Endodermal cell (in vitro differentiated cells): Measurements from ENCODE around the gene UCHL3. TPM values are rescaled to one million over a fixed set of nuclear protein-coding genes. Genes with fewer than 3 reads are reported as not detected.

Source experiments
- DNase-seq: peaks from one replicate; pipeline ENCODE4 v3.0.0-alpha.2; 2017
- H3K27ac ChIP-seq: 2 replicates; pipeline ENCODE4 v1.5.1; 2013; ENCODE audit warnings: mild to moderate bottlenecking, low read depth, low read length, moderate library complexity
- H3K27me3 ChIP-seq: 2 replicates; pipeline ENCODE4 v1.6.1; 2013; ENCODE audit warnings: mild to moderate bottlenecking, low read length, moderate library complexity; ENCODE audit not compliant: insufficient read depth, control insufficient read depth, poor library complexity, severe bottlenecking
- H3K36me3 ChIP-seq: 2 replicates; pipeline ENCODE4 v1.7.0; 2013; ENCODE audit warnings: mild to moderate bottlenecking, low read length, moderate library complexity; ENCODE audit not compliant: control insufficient read depth, insufficient read depth
- H3K4me1 ChIP-seq: one replicate; pipeline ENCODE4 v1.7.0; 2013; ENCODE audit warnings: low read length; ENCODE audit not compliant: control insufficient read depth, insufficient read depth
- H3K4me3 ChIP-seq: 2 replicates; pipeline ENCODE4 v1.5.1; 2013; ENCODE audit warnings: mild to moderate bottlenecking, low read length, moderate library complexity
- H3K9ac ChIP-seq: 2 replicates; pipeline ENCODE4 v1.6.1; 2013; ENCODE audit warnings: mild to moderate bottlenecking, low read length, moderate library complexity; ENCODE audit not compliant: poor library complexity, severe bottlenecking; ENCODE audit errors: extremely low read depth
- H3K9me3 ChIP-seq: 2 replicates; pipeline ENCODE4 v1.6.1; 2013; ENCODE audit warnings: mild to moderate bottlenecking, low read length, moderate library complexity; ENCODE audit not compliant: control insufficient read depth
- H3K27ac Mint-ChIP-seq: 2 replicates; pipeline ENCODE4 v1.8.0; 2020; ENCODE audit warnings: mixed read lengths
- H3K27me3 Mint-ChIP-seq: 2 replicates; pipeline ENCODE4 v1.8.0; 2021; ENCODE audit warnings: mild to moderate bottlenecking, mixed read lengths; ENCODE audit not compliant: insufficient read depth
- H3K36me3 Mint-ChIP-seq: 2 replicates; pipeline ENCODE4 v1.8.0; 2020; ENCODE audit warnings: low read depth, mixed read lengths
- H3K4me1 Mint-ChIP-seq: 2 replicates; pipeline ENCODE4 v1.8.0; 2020; ENCODE audit warnings: mixed read lengths
- H3K4me3 Mint-ChIP-seq: 2 replicates; pipeline ENCODE4 v1.8.0; 2020; ENCODE audit warnings: mild to moderate bottlenecking, moderate library complexity, mixed read lengths
- H3K9me3 Mint-ChIP-seq: 2 replicates; pipeline ENCODE4 v1.8.0; 2020; ENCODE audit warnings: mild to moderate bottlenecking, mixed read lengths
- CTCF ChIP-seq: fragments of 200-600 bp; sonication (generic); conservative IDR thresholded peaks from 2 replicates; pipeline ENCODE4 v1.5.0; 2021; ENCODE audit warnings: antibody characterized with exemption, mild to moderate bottlenecking
- WGBS, 2 experiments: methylation state at CpG; one replicate each; pipeline versions ENCODE4 v1.1.5 to v1.1.7; 2013; ENCODE audit warnings: missing lambda C conversion rate in 2 of 2, mixed read lengths in 1 of 2; ENCODE audit not compliant: insufficient coverage in 1 of 2, insufficient read length in 1 of 2; 5-methylcytosine and 5-hydroxymethylcytosine counted together
- total RNA-seq, 2 donors: library from RNA; stranded (reverse); fragmentation: NEBNext Ultra II Directional in 1 of 2; extraction: Animal tissue kit (Norgen Biotek cat#: 25700) in 1 of 2; gene quantifications; 2 replicates in 1 of 2; 3 replicates in 1 of 2; pipeline ENCODE4 v1.2.1, GENCODE V29; 2021

The UCHL3 gene
- total RNA-seq, 2 donors from 2014 or later: 27.6 to 30.6 TPM

DNA sequence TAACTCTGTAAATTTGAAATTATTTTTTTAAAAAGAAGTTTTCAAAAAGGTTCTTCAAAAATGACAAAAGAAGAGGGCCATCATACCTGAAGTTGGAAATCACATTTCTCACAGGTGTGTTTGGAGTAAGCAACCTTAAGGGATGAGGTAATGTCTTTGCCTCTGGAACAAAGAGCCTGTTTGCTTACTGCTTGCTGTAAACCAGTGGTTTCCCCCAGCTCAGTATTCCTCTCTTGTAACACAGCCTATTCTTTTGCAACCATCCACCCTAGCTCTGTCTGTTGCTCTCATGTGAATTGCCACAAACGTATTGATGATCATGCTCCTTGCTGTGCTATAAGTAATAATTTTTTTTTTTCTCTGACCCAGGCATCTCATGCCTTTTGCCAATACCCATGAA lies 38.1 kb downstream of the UCHL3 start:
- TF ChIP-seq CTCF: no peak
- H3K4me1 Mint-ChIP-seq: peaks cover 11% of the 10 kb centered on the region
- Histone ChIP-seq H3K9ac (peak overlapping the region; percentile 27), H3K4me3 (no peak overlapping the region), H3K4me1 (no peaks in the 10 kb centered on the region), H3K9me3 (peaks cover 17% of the 10 kb centered on the region), H3K27me3 (no peaks in the 10 kb centered on the region), H3K27ac (no peak overlapping the region), H3K36me3 (peaks cover 16% of the 10 kb centered on the region)
- DNase-seq: peak; percentile 53
- peak overlapping the region; percentile 80 for H3K27ac Mint-ChIP-seq
- peaks cover 18% of the 10 kb centered on the region for H3K9me3 Mint-ChIP-seq
- no peak overlapping the region for H3K4me3 Mint-ChIP-seq
- 60% methylated on average over 1 of the region's 1 CpG; no CpG with 5 or more reads in 1 of the 2 experiments for WGBS, 2 experiments
- peaks cover 34% of the 10 kb centered on the region for H3K36me3 Mint-ChIP-seq
- H3K27me3 Mint-ChIP-seq: no peaks in the 10 kb centered on the region

GRCh38 chr13:75596657-75597182 lies 47.1 kb downstream of the UCHL3 start:
- Mint-ChIP-seq H3K4me1 (no peaks in the 10 kb centered on the region), H3K4me3 (no peak overlapping the region), H3K27me3 (no peaks in the 10 kb centered on the region), H3K27ac (no peak overlapping the region), H3K9me3 (no peaks in the 10 kb centered on the region), H3K36me3 (no peaks in the 10 kb centered on the region)
- TF ChIP-seq CTCF: no peak
- Histone ChIP-seq H3K27ac (no peak overlapping the region), H3K9me3 (no peaks in the 10 kb centered on the region), H3K36me3 (peaks cover under 1% of the 10 kb centered on the region), H3K27me3 (no peaks in the 10 kb centered on the region), H3K4me1 (no peaks in the 10 kb centered on the region), H3K9ac (no peak overlapping the region), H3K4me3 (no peak overlapping the region)
- 91 to 100% methylated on average over 1 of the region's 1 CpG for WGBS, 2 experiments
- no peak for DNase-seq

DNA sequence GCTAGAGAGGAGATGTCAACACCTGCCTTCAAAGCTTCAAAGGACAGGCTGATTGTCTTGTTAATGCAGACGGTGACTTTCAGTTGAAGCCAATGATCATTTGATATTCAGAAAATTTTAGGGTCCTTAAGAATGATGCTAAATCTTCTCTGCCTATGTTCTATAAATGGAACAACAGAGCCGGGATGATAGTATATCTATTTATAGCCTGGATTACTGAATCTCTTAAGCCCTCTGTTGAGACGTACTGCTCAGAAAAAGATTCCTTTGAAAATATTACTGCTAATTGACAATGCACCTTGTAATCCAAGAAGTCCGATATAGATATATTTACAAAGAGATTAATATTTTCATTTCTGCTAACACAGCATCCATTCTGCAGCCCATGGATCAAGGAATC lies 50.8 kb downstream of the UCHL3 start:
- TF ChIP-seq CTCF: no peak
- H3K4me3 ChIP-seq: no peak overlapping the region
- no peaks in the 10 kb centered on the region for H3K9me3 ChIP-seq
- no peak overlapping the region for H3K4me3 Mint-ChIP-seq
- no peaks in the 10 kb centered on the region for H3K4me1 Mint-ChIP-seq
- H3K27me3 Mint-ChIP-seq: no peaks in the 10 kb centered on the region
- no peaks in the 10 kb centered on the region for H3K9me3 Mint-ChIP-seq
- no peak overlapping the region for H3K27ac ChIP-seq
- no peaks in the 10 kb centered on the region for H3K36me3 Mint-ChIP-seq
- H3K27ac Mint-ChIP-seq: no peak overlapping the region
- H3K27me3 ChIP-seq: no peaks in the 10 kb centered on the region
- whole genome bisulfite sequencing, 2 experiments: 63 to 86% methylated on average over 1 to 3 of the region's 4 CpGs
- DNase-seq: no peak
- no peaks in the 10 kb centered on the region for H3K4me1 ChIP-seq
- H3K36me3 ChIP-seq: no peaks in the 10 kb centered on the region
- no peak overlapping the region for H3K9ac ChIP-seq
